22Rv1 (cell line): ENCODE data around the gene SUMF1.

Experiments
- ZFX ChIP-seq: fragments of 450-650 bp; IDR thresholded peaks from 2 replicates; pipeline ENCODE4 v1.6.1; 2017; ENCODE audit warnings: antibody characterized with exemption, borderline replicate concordance
- TF ChIP-seq, protein P1 (sequence below): fragments of 450-650 bp; IDR thresholded peaks from 2 replicates; pipeline ENCODE4 v1.5.1; 2017; ENCODE audit warnings: mild to moderate bottlenecking

DNA sequence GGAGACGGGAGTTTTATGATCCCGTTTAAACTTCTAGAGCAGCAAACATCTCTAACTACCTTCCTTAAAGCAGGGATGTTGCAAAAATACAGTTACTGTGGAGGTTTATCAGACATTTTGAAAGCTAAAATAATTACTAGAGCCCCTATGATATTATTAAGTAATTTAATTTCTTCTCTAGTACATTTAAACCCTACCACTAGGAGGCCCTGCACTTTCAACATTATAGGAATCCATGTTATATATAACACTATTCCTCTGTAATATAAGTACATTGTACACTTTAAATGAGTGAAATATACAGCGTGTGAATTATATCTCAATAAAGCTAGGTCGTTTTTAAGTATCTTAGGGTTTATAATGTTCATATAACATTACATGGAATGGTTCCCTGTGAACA, 152.4 kb downstream of the SUMF1 start:
- TF ChIP-seq, protein P1, sequence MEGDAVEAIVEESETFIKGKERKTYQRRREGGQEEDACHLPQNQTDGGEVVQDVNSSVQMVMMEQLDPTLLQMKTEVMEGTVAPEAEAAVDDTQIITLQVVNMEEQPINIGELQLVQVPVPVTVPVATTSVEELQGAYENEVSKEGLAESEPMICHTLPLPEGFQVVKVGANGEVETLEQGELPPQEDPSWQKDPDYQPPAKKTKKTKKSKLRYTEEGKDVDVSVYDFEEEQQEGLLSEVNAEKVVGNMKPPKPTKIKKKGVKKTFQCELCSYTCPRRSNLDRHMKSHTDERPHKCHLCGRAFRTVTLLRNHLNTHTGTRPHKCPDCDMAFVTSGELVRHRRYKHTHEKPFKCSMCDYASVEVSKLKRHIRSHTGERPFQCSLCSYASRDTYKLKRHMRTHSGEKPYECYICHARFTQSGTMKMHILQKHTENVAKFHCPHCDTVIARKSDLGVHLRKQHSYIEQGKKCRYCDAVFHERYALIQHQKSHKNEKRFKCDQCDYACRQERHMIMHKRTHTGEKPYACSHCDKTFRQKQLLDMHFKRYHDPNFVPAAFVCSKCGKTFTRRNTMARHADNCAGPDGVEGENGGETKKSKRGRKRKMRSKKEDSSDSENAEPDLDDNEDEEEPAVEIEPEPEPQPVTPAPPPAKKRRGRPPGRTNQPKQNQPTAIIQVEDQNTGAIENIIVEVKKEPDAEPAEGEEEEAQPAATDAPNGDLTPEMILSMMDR = peak; percentile 44
- no peak for TF ChIP-seq ZFX
